HG03457 (cell line): ENCODE results near the gene GDPD4.

ENCODE experiments used
- ATAC-seq: cut with Tn5 transposase; IDR thresholded peaks from one replicate; pipeline ENCODE4 v1.9.1; 2021; ENCODE audit warnings: moderate number of reproducible peaks; ENCODE audit not compliant: unreplicated experiment

Gene GDPD4

GRCh38 chr11:77244277-77245027 lies 57.0 kb downstream of the GDPD4 start:
- no peak for ATAC-seq

- no peak for ATAC-seq
Measured at GRCh38 chr11:77236901-77237300, 64.6 kb downstream of the GDPD4 start.

DNA sequence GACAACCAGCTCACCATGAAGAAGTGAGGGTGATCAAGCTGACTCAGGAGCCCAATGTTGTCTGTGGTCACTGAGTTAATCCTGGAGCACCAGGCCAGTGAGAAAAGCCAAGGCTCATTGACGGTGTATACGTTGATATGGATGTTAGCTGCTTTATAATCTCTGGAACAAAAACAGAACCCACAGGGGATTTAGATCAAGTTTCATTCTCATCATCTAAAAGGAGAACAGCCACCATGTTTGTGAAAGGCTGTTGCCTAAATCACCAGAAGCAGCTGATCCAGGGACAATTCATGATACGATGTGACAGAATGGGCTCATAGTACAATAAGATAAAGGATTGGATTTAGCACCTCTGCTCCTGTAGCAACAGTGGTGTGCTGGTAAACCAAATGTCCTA lies 68.5 kb downstream of the GDPD4 start:
- ATAC-seq: no peak

GRCh38 chr11:77232242-77232641 lies 69.2 kb downstream of the GDPD4 start:
- no peak for ATAC-seq

- no peak for ATAC-seq
Measured at GRCh38 chr11:77231800-77232199, 69.7 kb downstream of the GDPD4 start.

GRCh38 chr11:77230878-77231605 lies 70.4 kb downstream of the GDPD4 start:
- ATAC-seq: no peak

GRCh38 chr11:77223797-77224196 lies 77.7 kb downstream of the GDPD4 start:
- no peak for ATAC-seq

DNA sequence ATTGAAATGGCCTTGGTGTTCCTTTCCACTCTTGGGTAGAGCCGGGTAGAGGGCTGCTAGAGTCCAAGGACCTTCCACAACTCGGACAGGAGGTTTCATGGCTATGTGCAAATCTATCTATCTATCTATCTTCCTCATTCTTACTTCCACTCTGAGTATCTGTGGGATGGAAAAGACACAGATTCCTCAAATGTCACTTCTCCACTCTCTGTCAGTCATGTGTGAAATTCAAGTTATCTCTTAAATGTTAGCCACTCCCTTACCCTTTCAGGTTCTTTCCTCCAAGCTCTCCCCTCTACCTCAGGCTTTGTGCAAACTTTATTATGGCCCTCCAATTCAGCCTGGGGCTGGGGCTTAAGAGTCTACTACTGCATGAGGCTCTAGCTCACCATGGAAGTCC lies 84.3 kb downstream of the GDPD4 start:
- no peak for ATAC-seq

- ATAC-seq: no peak
Measured at GRCh38 chr11:77215106-77215505, 86.4 kb downstream of the GDPD4 start.

GRCh38 chr11:77214557-77214956 lies 86.9 kb downstream of the GDPD4 start:
- no peak for ATAC-seq

- no peak for ATAC-seq
Measured at GRCh38 chr11:77213589-77214428, 87.7 kb downstream of the GDPD4 start.

DNA sequence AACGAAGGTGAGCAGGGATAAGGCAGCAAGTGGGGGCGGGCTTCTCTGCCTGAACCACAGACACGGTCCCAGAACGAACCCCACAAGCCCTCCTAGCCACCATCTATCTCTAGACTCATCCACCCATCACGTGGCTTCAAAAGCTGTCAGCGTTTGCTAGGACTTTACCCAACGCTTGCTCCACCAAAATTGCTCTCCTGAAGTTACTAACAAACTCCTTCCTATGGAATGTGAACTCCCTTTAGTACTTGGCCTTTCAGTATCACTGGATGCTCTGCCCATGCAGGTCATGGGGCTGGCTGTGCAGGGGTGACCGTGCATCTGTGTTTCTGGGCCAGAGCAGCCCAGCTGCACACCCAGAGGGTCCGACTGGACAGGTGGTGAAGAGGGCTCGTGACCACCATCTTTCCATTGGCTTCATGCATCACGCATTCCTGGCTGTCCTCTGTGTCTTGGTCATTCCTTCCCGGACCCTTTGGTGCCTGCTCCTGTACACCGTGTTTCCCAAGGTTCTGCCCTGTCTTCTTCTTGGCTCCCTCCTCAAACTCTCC lies 88.4 kb downstream of the GDPD4 start:
- ATAC-seq: no peak

DNA sequence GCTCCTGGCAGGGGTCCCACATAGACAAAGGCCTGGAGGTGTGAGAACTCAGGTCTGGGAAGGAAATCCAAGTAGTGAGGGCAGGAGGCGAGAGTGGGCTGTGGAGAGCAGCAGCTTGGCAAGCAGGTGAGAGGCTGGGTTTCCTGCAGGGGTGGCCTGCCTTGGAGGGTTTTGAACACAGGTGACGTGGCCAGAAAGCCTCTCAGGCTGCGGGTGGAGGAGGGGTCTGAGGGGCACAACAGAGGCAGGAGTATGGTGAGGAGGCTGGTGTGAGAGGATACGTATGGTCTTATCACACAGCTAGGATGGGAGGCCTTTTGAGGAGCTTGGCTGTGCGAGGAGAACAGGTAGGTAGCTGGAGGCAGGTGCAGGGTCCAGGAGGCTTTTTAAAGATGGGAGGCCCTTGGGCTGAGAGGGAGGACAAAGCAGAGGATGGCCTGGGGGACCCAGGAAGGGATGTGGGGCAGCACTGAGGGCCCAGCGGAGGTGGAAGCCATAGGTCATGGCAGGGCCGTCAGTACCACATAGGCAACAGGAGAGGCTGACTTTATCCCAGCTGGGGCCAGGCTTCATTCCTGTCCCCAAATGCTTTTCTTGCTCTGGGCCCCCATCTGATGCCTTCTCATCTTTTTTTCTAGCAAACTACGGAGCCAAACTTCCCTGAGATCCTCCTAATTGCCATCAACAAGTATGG lies 89.0 kb downstream of the GDPD4 start:
- ATAC-seq: no peak

GRCh38 chr11:77211594-77212251 lies 89.8 kb downstream of the GDPD4 start:
- ATAC-seq: no peak

- ATAC-seq: no peak
Measured at GRCh38 chr11:77211040-77211451, 90.4 kb downstream of the GDPD4 start.

DNA sequence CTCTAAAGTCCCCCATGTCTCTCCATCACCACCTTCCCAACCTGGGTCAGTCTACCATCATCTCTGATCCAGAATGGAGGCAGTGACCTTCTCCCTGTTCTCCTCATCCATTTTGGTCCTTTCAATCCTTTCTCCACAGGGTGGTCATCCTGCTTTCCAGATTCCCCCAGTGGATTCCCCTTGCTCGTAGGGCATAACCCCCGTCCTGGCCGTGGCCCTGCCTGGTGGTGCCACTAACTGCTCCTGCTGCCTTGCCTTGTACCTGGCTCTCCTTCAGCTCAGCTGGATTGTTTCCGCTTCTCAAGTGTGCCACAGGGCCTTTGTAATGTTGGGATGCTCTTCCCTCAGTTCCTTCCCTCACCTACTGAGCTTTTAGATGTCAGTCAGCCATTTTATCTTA lies 91.8 kb downstream of the GDPD4 start:
- ATAC-seq: no peak

GRCh38 chr11:77208535-77208934 lies 93.0 kb downstream of the GDPD4 start:
- no peak for ATAC-seq

DNA sequence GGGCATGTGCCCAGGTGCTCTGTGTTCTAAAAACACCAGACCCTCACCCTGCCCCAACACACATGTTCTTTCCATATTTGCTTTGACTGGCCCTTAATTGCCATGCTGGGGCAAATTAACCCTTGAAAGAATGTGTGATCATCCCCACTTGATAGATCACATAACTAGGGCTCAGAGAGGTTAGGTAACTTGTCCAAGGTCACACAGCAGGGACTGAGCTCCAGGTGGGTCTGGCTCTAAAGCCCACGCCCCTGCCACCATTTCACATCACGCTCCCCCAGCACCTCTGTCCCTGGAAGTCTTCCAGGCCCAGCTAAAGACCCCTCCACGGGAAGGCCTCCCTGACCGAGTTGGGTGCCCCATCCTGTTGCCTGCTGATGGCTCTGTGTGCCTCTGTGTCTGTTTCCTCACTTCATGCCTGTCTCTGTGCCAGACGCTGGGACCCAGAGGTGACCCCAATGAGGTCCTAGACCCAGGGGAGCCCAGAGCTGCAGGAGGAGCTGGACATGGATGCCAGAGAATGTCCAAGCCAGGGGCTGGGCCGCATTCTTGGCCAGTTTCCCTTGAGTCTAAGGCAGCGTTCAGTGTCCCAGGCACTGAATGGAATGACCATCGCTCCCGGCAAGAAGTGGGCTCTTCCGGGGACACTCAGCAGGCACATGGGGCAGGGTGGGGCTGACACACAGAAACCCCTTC lies 93.7 kb downstream of the GDPD4 start:
- ATAC-seq: no peak

DNA sequence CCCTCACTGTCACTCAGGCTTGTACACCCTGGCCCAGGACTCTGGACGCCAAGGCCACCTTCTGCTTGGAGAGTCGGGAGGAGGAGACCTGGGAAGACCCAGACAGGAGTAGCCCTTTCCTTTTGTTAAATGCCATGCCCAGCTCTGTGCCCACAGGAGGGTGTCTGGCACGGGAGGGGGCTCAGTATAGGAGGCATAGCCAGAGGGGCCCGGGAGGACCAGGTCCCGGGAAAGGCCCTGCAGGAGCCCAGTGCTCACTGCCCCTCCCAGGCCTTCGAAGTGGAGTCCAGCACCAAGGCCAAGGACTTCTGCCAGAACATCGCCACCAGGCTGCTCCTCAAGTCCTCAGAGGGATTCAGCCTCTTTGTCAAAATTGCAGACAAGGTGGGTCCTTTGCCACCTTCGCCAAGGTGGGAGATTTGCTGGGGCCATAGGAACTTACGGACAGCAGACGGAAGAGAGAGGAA lies 94.4 kb downstream of the GDPD4 start:
- ATAC-seq: no peak
